DND-41 (cell line): Measurements from ENCODE around the gene DUSP11.

ENCODE experiments used
- CTCF ChIP-seq: IDR thresholded peaks from 2 replicates; pipeline ENCODE4 v1.5.1; 2012; ENCODE audit warnings: borderline replicate concordance, low read length, moderate library complexity, mild to moderate bottlenecking; ENCODE audit not compliant: poor library complexity, severe bottlenecking; ENCODE audit errors: extremely low read depth
- EZH2 ChIP-seq: IDR thresholded peaks from 3 replicates; pipeline ENCODE4 v1.6.1; 2012; ENCODE audit warnings: borderline replicate concordance, low read depth, mild to moderate bottlenecking, moderate library complexity, low read length, inconsistent platforms; ENCODE audit not compliant: severe bottlenecking

DNA sequence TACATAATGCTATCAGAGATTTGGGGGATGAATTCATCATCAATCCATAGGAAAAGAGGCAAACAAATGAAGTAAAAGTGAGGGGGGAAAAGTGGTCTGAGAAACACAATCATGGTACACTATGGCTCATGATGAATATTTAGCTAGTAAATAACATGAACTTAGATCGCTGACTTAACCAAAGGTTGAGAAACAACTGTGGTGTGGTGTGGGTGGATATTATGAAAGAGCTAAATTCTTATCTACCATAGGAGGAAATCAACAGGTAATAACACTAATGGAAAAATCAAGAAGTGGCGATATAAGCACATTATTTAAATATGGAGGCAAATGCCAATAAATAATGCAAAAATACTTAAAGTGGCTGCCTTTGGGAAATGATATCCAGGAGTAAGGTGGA lies 30.6 kb downstream of the DUSP11 start:
- TF ChIP-seq CTCF (no peak), EZH2 (no peak)
